ENCODE results near the gene CADM1. TPM values are rescaled to one million over a fixed set of nuclear protein-coding genes. Genes with fewer than 3 reads are reported as not detected.

Gene CADM1
- total and polyA plus RNA-seq, 4 donors, result 13.0 to 40.6 (median 28.9) TPM

DNA sequence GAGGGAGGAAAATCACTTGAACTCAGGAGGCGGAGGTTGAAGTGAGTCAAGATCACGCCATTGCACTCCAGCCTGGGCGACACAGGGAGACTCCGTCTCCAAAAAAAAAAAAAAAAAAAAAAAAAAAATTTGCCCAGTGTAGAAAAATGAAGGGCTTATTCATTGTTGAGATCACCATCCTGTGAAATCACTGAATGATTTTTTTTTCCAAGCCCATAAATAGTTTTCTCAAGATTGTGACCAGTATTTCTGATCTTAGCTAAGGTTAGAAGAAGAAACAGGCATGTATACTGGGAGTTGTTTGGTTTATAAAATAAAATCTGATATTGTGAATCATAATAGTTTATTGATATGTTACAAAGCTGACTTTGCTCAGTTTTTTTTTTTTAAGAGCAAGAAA, 269.4 kb downstream of the CADM1 start:
- 97% methylated on average over 4 of the region's 4 CpGs for WGBS
- Histone ChIP-seq H3K36me3 (ENCODE audit: control insufficient read depth in 4 of 4, insufficient read depth in 3 of 4, low read depth in 1 of 4, low read length in 3 of 4) (peaks cover 0 to 24% (median 11%) of the 10 kb centered on the region in 4 donors), H3K27ac (ENCODE audit: low read depth in 1 of 2, low read length in 2 of 2) (no peak overlapping the region), H3K27me3 (ENCODE audit: control insufficient read depth in 4 of 4, insufficient read depth in 4 of 4, low read length in 3 of 4) (no peaks in the 10 kb centered on the region), H3K4me3 (ENCODE audit: low read depth in 1 of 3, low read length in 3 of 3) (no peak overlapping the region), H3K9me3 (ENCODE audit: control insufficient read depth in 4 of 4, low read length in 3 of 4) (no peaks in the 10 kb centered on the region), H3K9ac (ENCODE audit: low read depth in 1 of 2, low read length in 2 of 2) (no peak overlapping the region), H3K4me1 (ENCODE audit: control insufficient read depth in 4 of 4, insufficient read depth in 4 of 4, low read length in 3 of 4) (no peaks in the 10 kb centered on the region)
- no peak for DNase-seq (ENCODE audit: low spot score)
- TF ChIP-seq SP1 (IDR thresholded peaks at IDR 0.05), result no peak
- no peak for TF ChIP-seq HNF4G (IDR thresholded peaks at IDR 0.05)
- no peak for TF ChIP-seq HNF4A (conservative IDR thresholded peaks at IDR 0.05)
- TF ChIP-seq, protein P1, sequence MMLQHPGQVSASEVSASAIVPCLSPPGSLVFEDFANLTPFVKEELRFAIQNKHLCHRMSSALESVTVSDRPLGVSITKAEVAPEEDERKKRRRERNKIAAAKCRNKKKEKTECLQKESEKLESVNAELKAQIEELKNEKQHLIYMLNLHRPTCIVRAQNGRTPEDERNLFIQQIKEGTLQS (IDR thresholded peaks at IDR 0.05), result no peak
- no peak for TF ChIP-seq TAF1 (conservative IDR thresholded peaks at IDR 0.05)

DNA sequence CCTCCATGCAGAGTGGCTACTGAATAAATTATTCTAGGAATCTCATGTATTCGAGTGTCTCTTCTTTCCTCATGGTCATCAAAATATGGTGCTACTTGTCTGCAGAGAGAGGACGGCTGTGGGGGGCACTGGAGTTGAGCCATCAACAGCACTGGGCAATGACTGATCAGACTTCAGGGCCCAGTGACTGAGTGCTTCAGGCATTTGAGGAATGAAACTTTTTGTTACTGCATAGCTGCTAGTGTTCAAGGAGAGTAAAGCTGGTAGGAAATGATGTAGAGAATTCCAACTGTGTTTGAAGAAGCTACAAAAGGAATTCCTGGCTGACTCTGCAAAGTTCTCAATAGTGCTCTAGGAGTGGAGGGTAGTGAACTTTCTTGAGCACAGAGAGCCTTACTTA, 277.7 kb downstream of the CADM1 start:
- Histone ChIP-seq H3K4me1 (ENCODE audit: control insufficient read depth in 4 of 4, insufficient read depth in 4 of 4, low read length in 3 of 4) (no peaks in the 10 kb centered on the region), H3K36me3 (ENCODE audit: control insufficient read depth in 4 of 4, insufficient read depth in 3 of 4, low read depth in 1 of 4, low read length in 3 of 4) (peaks cover 0 to 27% (median 9%) of the 10 kb centered on the region in 4 donors), H3K27ac (ENCODE audit: low read depth in 1 of 2, low read length in 2 of 2) (no peak overlapping the region), H3K9ac (ENCODE audit: low read depth in 1 of 2, low read length in 2 of 2) (no peak overlapping the region), H3K9me3 (ENCODE audit: control insufficient read depth in 4 of 4, low read length in 3 of 4) (no peaks in the 10 kb centered on the region), H3K27me3 (ENCODE audit: control insufficient read depth in 4 of 4, insufficient read depth in 4 of 4, low read length in 3 of 4) (no peaks in the 10 kb centered on the region), H3K4me3 (ENCODE audit: low read depth in 1 of 3, low read length in 3 of 3) (no peak overlapping the region)
- WGBS, result 89% methylated on average over 2 of the region's 2 CpGs
- DNase-seq (ENCODE audit: low spot score), result no peak
- TF ChIP-seq, protein P1 (IDR thresholded peaks at IDR 0.05), result no peak
- TF ChIP-seq RAD21 (IDR thresholded peaks at IDR 0.05), result no peak
- no peak for TF ChIP-seq FOXA2 (IDR thresholded peaks at IDR 0.05)
- TF ChIP-seq EGR1 (IDR thresholded peaks at IDR 0.05; ENCODE audit: low read depth in 2 of 2), result no peak
- TF ChIP-seq FOXA1 (IDR thresholded peaks at IDR 0.05), result no peak
- TF ChIP-seq NR2F2 (IDR thresholded peaks at IDR 0.05), result no peak
- no peak for TF ChIP-seq TAF1 (conservative IDR thresholded peaks at IDR 0.05)
- TF ChIP-seq YY1 (IDR thresholded peaks at IDR 0.05), result no peak
- TF ChIP-seq, protein P2, sequence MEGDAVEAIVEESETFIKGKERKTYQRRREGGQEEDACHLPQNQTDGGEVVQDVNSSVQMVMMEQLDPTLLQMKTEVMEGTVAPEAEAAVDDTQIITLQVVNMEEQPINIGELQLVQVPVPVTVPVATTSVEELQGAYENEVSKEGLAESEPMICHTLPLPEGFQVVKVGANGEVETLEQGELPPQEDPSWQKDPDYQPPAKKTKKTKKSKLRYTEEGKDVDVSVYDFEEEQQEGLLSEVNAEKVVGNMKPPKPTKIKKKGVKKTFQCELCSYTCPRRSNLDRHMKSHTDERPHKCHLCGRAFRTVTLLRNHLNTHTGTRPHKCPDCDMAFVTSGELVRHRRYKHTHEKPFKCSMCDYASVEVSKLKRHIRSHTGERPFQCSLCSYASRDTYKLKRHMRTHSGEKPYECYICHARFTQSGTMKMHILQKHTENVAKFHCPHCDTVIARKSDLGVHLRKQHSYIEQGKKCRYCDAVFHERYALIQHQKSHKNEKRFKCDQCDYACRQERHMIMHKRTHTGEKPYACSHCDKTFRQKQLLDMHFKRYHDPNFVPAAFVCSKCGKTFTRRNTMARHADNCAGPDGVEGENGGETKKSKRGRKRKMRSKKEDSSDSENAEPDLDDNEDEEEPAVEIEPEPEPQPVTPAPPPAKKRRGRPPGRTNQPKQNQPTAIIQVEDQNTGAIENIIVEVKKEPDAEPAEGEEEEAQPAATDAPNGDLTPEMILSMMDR (IDR thresholded peaks at IDR 0.05; ENCODE audit: low read depth, low read length, missing input control), result no peak
- no peak for TF ChIP-seq MAX (IDR thresholded peaks at IDR 0.05)
- TF ChIP-seq HNF4G (IDR thresholded peaks at IDR 0.05), result no peak
- no peak for TF ChIP-seq HNF4A (conservative IDR thresholded peaks at IDR 0.05)
- TF ChIP-seq REST (IDR thresholded peaks at IDR 0.05), result no peak
- no peak for TF ChIP-seq GABPA (IDR thresholded peaks at IDR 0.05 in 1 of 2, conservative IDR thresholded peaks at IDR 0.05 in 1 of 2)

Measured in liver (tissue), 9 donors.